Measurements from ENCODE around the gene CMTM5. TPM values are rescaled to one million over a fixed set of nuclear protein-coding genes. Genes with fewer than 3 reads are reported as not detected.

CMTM5 gene
- total RNA-seq, 2 experiments from 2014 or later, result not detected

- H3K4me1 ChIP-seq (ENCODE audit: insufficient read depth, low read length, poor library complexity, severe bottlenecking), result no peaks in the 10 kb centered on the region
- no TSS peak for BruUV-seq (replicated peaks)
- no peak overlapping the region for H3K4me3 ChIP-seq (ENCODE audit: low read depth, low read length, poor library complexity, severe bottlenecking)
- DNase-seq (ENCODE audit: low spot score), result no peak
- no peak overlapping the region for H3K27ac ChIP-seq (ENCODE audit: low read depth, low read length, poor library complexity, severe bottlenecking)
- no peak overlapping the region for H3K4me2 ChIP-seq (ENCODE audit: low read length)
- no peaks in the 10 kb centered on the region for H4K20me1 ChIP-seq (ENCODE audit: insufficient read depth, low read length)
- H3K79me2 ChIP-seq (ENCODE audit: insufficient read depth, low read depth, low read length), result no peaks in the 10 kb centered on the region
- H3K9me2 ChIP-seq (ENCODE audit: insufficient read depth, low read length), result no peaks in the 10 kb centered on the region
- H2AFZ ChIP-seq (ENCODE audit: low read length), result no peak overlapping the region
- no peaks in the 10 kb centered on the region for H3K36me3 ChIP-seq (ENCODE audit: insufficient read depth, low read length)
- CTCF ChIA-PET (ENCODE audit: unreplicated experiment), result no interaction called here
- intact Hi-C loops (cut with micrococcal nuclease; ENCODE audit: unreplicated experiment), result no loop called here
- no peak for TF ChIP-seq EZH2phosphoT487 (IDR thresholded peaks at IDR 0.05; ENCODE audit: borderline replicate concordance, low read depth, low read length)
- no peak for TF ChIP-seq CTCF (conservative IDR thresholded peaks at IDR 0.05; ENCODE audit: low read length)
- H3K9me3 ChIP-seq (ENCODE audit: low read length), result no peaks in the 10 kb centered on the region
- POLR2A ChIA-PET, result no interaction called here
These were observed 30.7 kb upstream of the CMTM5 start for GRCh38 chr14:23345987-23346692.

- Histone ChIP-seq H2AFZ (ENCODE audit: low read length) (no peak overlapping the region), H4K20me1 (ENCODE audit: insufficient read depth, low read length) (no peaks in the 10 kb centered on the region), H3K4me2 (ENCODE audit: low read length) (no peak overlapping the region), H3K9me3 (ENCODE audit: low read length) (no peaks in the 10 kb centered on the region), H3K4me1 (ENCODE audit: insufficient read depth, low read length, poor library complexity, severe bottlenecking) (no peaks in the 10 kb centered on the region), H3K79me2 (ENCODE audit: insufficient read depth, low read depth, low read length) (no peaks in the 10 kb centered on the region), H3K36me3 (ENCODE audit: insufficient read depth, low read length) (no peaks in the 10 kb centered on the region), H3K4me3 (ENCODE audit: low read depth, low read length, poor library complexity, severe bottlenecking) (no peak overlapping the region), H3K9me2 (ENCODE audit: insufficient read depth, low read length) (no peaks in the 10 kb centered on the region), H3K27ac (ENCODE audit: low read depth, low read length, poor library complexity, severe bottlenecking) (no peak overlapping the region)
- TF ChIP-seq EZH2phosphoT487 (IDR thresholded peaks at IDR 0.05; ENCODE audit: borderline replicate concordance, low read depth, low read length), result no peak
- no peak for TF ChIP-seq CTCF (conservative IDR thresholded peaks at IDR 0.05; ENCODE audit: low read length)
- no TSS peak for BruUV-seq (replicated peaks)
- CTCF ChIA-PET (ENCODE audit: unreplicated experiment), result no interaction called here
- no peak for DNase-seq (ENCODE audit: low spot score)
- intact Hi-C loops (cut with micrococcal nuclease; ENCODE audit: unreplicated experiment), result no loop called here
- POLR2A ChIA-PET, result no interaction called here
These were observed 30.0 kb upstream of the CMTM5 start for GRCh38 chr14:23346693-23347405.

Measured in OCI-LY7 (cell line).